Right lung (tissue), 5 donors: ENCODE results near the gene KCTD13. TPM values are rescaled to one million over a fixed set of nuclear protein-coding genes. Genes with fewer than 3 reads are reported as not detected.

Experiments used
- DNase-seq, 2 donors: peaks; one replicate each; pipeline ENCODE4 v3.0.0-alpha.2; 2013
- polyA plus RNA-seq, 5 donors: library from polyadenylated mRNA; unstranded; fragments of 120-200 nt; gene quantifications; one replicate each; pipeline versions ENCODE4 v1.2.1 to v1.2.3, GENCODE V29; 2013; ENCODE audit warnings: inconsistent platforms in 1 of 5, low replicate concordance in 1 of 5; ENCODE audit not compliant: insufficient read length in 5 of 5, insufficient read depth in 1 of 5

Gene KCTD13
- polyA plus RNA-seq, 5 donors = 13.8 to 22.9 (median 21.4) TPM

GRCh38 chr16:29857133-29857760, 68.8 kb downstream of the KCTD13 start:
- no peak for DNase-seq

Other genes starting within 250 kb of the KCTD13 start
- 10 to 100 TPM; 41.9 to 70.9 (median 51.6) TPM for gene QPRT, start 247.0 kb downstream of the KCTD13 start, polyA plus RNA-seq
- under 1 TPM; 0.43 to 0.78 (median 0.62) TPM for gene C16orf54, start 180.2 kb downstream of the KCTD13 start, polyA plus RNA-seq
- gene ZG16, start 148.0 kb downstream of the KCTD13 start, polyA plus RNA-seq = under 1 TPM in 4 of 5 donors, not detected in 1; 0.04 to 0.18 (median 0.12) TPM
- gene KIF22, start 135.5 kb downstream of the KCTD13 start, polyA plus RNA-seq = 10 to 100 TPM; 51.0 to 84.4 (median 73.4) TPM
- gene MAZ, start 119.7 kb downstream of the KCTD13 start, polyA plus RNA-seq = 100 to 1,000 TPM; 231 to 333 (median 262) TPM
- gene PRRT2, start 114.0 kb downstream of the KCTD13 start, polyA plus RNA-seq = 10 to 100 TPM; 10.4 to 16.1 (median 12.8) TPM
- 10 to 100 TPM; 26.4 to 46.3 (median 31.3) TPM for gene PAGR1, start 110.1 kb downstream of the KCTD13 start, polyA plus RNA-seq
- 10 to 100 TPM in 4 of 5 donors, 1 to 10 TPM in 1; 9.6 to 23.1 (median 14.0) TPM for gene MVP, start 105.8 kb downstream of the KCTD13 start, polyA plus RNA-seq
- 10 to 100 TPM; 62.4 to 94.6 (median 84.3) TPM for gene CDIPT, start 63.0 kb downstream of the KCTD13 start, polyA plus RNA-seq
- gene SEZ6L2, start 26.7 kb downstream of the KCTD13 start, polyA plus RNA-seq = 1 to 10 TPM; 4.1 to 7.8 (median 5.2) TPM
- gene ASPHD1, start 25.7 kb downstream of the KCTD13 start, polyA plus RNA-seq = under 1 TPM; 0.41 to 0.94 (median 0.63) TPM
- gene TMEM219, start 35.9 kb upstream of the KCTD13 start, polyA plus RNA-seq = 100 to 1,000 TPM in 4 of 5 donors, 10 to 100 TPM in 1; 94.6 to 126 (median 108) TPM
- gene TAOK2, start 47.6 kb upstream of the KCTD13 start, polyA plus RNA-seq = 10 to 100 TPM; 42.8 to 66.2 (median 54.0) TPM
- 10 to 100 TPM; 16.8 to 22.5 (median 19.8) TPM for gene HIRIP3, start 69.4 kb upstream of the KCTD13 start, polyA plus RNA-seq
- gene INO80E, start 70.0 kb upstream of the KCTD13 start, polyA plus RNA-seq = 10 to 100 TPM; 45.5 to 70.9 (median 48.1) TPM
- 1 to 10 TPM; 1.4 to 5.3 (median 3.8) TPM for gene DOC2A, start 84.8 kb upstream of the KCTD13 start, polyA plus RNA-seq
- not detected for gene C16orf92, start 97.0 kb upstream of the KCTD13 start, polyA plus RNA-seq
- under 1 TPM; 0.66 to 0.97 (median 0.79) TPM for gene TLCD3B, start 105.0 kb upstream of the KCTD13 start, polyA plus RNA-seq
- 100 to 1,000 TPM; 251 to 539 (median 362) TPM for gene ALDOA, start 139.5 kb upstream of the KCTD13 start, polyA plus RNA-seq
- 10 to 100 TPM; 60.9 to 90.8 (median 68.7) TPM for gene PPP4C, start 149.8 kb upstream of the KCTD13 start, polyA plus RNA-seq
- gene TBX6, start 165.7 kb upstream of the KCTD13 start, polyA plus RNA-seq = 1 to 10 TPM in 4 of 5 donors, under 1 TPM in 1; 0.85 to 2.0 (median 1.3) TPM
- 10 to 100 TPM; 49.0 to 73.2 (median 55.0) TPM for gene YPEL3, start 170.0 kb upstream of the KCTD13 start, polyA plus RNA-seq
- gene GDPD3, start 187.3 kb upstream of the KCTD13 start, polyA plus RNA-seq = 10 to 100 TPM; 11.0 to 18.4 (median 15.6) TPM
- gene MAPK3, start 197.0 kb upstream of the KCTD13 start, polyA plus RNA-seq = 100 to 1,000 TPM in 4 of 5 donors, 10 to 100 TPM in 1; 98.2 to 120 (median 114) TPM